ENCODE data around the gene ATP11C. TPM values are rescaled to one million over a fixed set of nuclear protein-coding genes. Genes with fewer than 3 reads are reported as not detected.
"Not testable (repeated sequence)": the region's sequence is repeated elsewhere in the genome, so short reads cannot be mapped to it uniquely, and the experiment has no call there.

The ATP11C gene
- total RNA-seq, 1 donor from 2014 or later: 20.4 TPM

- no peaks in the 10 kb centered on the region for H3K36me3 Mint-ChIP-seq (ENCODE audit: low read depth)
- peaks cover 3% of the 10 kb centered on the region for H3K9me3 Mint-ChIP-seq (ENCODE audit: low read depth)
- no peak for TF ChIP-seq CTCF (IDR thresholded peaks at IDR 0.05)
- no peaks in the 10 kb centered on the region for H3K4me1 Mint-ChIP-seq (ENCODE audit: low read depth)
- no peak overlapping the region for H3K27ac Mint-ChIP-seq (ENCODE audit: unreplicated experiment)
- H3K27me3 Mint-ChIP-seq (ENCODE audit: low read depth): peaks cover 3% of the 10 kb centered on the region
- no peak for DNase-seq (ENCODE audit: low spot score)
- H3K4me3 Mint-ChIP-seq (ENCODE audit: unreplicated experiment): no peak overlapping the region
Observed at GRCh38 chrX:139969286-139969685, 36.4 kb upstream of the ATP11C start.

- Mint-ChIP-seq H3K27me3 (ENCODE audit: low read depth) (peaks cover 3% of the 10 kb centered on the region), H3K36me3 (ENCODE audit: low read depth) (no peaks in the 10 kb centered on the region), H3K27ac (ENCODE audit: unreplicated experiment) (peak overlapping the region; percentile 41), H3K4me3 (ENCODE audit: unreplicated experiment) (no peak overlapping the region), H3K4me1 (ENCODE audit: low read depth) (no peaks in the 10 kb centered on the region), H3K9me3 (ENCODE audit: low read depth) (peaks cover 12% of the 10 kb centered on the region)
- DNase-seq (ENCODE audit: low spot score): no peak
- no peak for TF ChIP-seq CTCF (IDR thresholded peaks at IDR 0.05)
Observed at GRCh38 chrX:139967750-139968149, 34.9 kb upstream of the ATP11C start.

GRCh38 chrX:139967300-139967699 lies 34.4 kb upstream of the ATP11C start:
- Mint-ChIP-seq H3K9me3 (ENCODE audit: low read depth) (peaks cover 12% of the 10 kb centered on the region), H3K27ac (ENCODE audit: unreplicated experiment) (peak overlapping the region; percentile 41), H3K4me3 (ENCODE audit: unreplicated experiment) (no peak overlapping the region), H3K4me1 (ENCODE audit: low read depth) (no peaks in the 10 kb centered on the region), H3K27me3 (ENCODE audit: low read depth) (peaks cover 3% of the 10 kb centered on the region), H3K36me3 (ENCODE audit: low read depth) (no peaks in the 10 kb centered on the region)
- TF ChIP-seq CTCF (IDR thresholded peaks at IDR 0.05): peak; percentile 63
- no peak for DNase-seq (ENCODE audit: low spot score)

GRCh38 chrX:139966159-139966558 lies 33.3 kb upstream of the ATP11C start:
- DNase-seq (ENCODE audit: low spot score); H3K4me3 Mint-ChIP-seq (ENCODE audit: unreplicated experiment); H3K27me3 Mint-ChIP-seq (ENCODE audit: low read depth); H3K27ac Mint-ChIP-seq (ENCODE audit: unreplicated experiment); H3K4me1 Mint-ChIP-seq (ENCODE audit: low read depth); H3K36me3 Mint-ChIP-seq (ENCODE audit: low read depth): not testable (repeated sequence)
- peaks cover 17% of the 10 kb centered on the region for H3K9me3 Mint-ChIP-seq (ENCODE audit: low read depth)
- peak; percentile 60 for TF ChIP-seq CTCF (IDR thresholded peaks at IDR 0.05)

GRCh38 chrX:139965421-139965820 lies 32.6 kb upstream of the ATP11C start, which contains the start of gene CXorf66:
Gene CXorf66, minus strand, starts transcription at chrX:139965521. Its CDS starts 25 bp downstream, at chrX:139965496.
- Mint-ChIP-seq H3K27ac (ENCODE audit: unreplicated experiment) (no peak within 1 kb of the TSS), H3K36me3 (ENCODE audit: low read depth) (no peaks in the 10 kb centered on the region), H3K4me1 (ENCODE audit: low read depth) (no peaks in the 10 kb centered on the region), H3K27me3 (ENCODE audit: low read depth) (peaks cover 7% of the 10 kb centered on the region), H3K4me3 (ENCODE audit: unreplicated experiment) (no peak within 1 kb of the TSS), H3K9me3 (ENCODE audit: low read depth) (peaks cover 24% of the 10 kb centered on the region)
- no peak for TF ChIP-seq CTCF (IDR thresholded peaks at IDR 0.05)
- no peak for DNase-seq (ENCODE audit: low spot score)

- not testable (repeated sequence) for H3K4me1 Mint-ChIP-seq (ENCODE audit: low read depth); H3K4me3 Mint-ChIP-seq (ENCODE audit: unreplicated experiment); H3K36me3 Mint-ChIP-seq (ENCODE audit: low read depth); H3K27ac Mint-ChIP-seq (ENCODE audit: unreplicated experiment); DNase-seq (ENCODE audit: low spot score); H3K27me3 Mint-ChIP-seq (ENCODE audit: low read depth)
- peaks cover 37% of the 10 kb centered on the region for H3K9me3 Mint-ChIP-seq (ENCODE audit: low read depth)
Observed at GRCh38 chrX:139961091-139961490, 28.2 kb upstream of the ATP11C start.

Measured in chondrocyte (in vitro differentiated cells).